ENCODE measurements around the gene TRERF1. TPM values are rescaled to one million over a fixed set of nuclear protein-coding genes. Genes with fewer than 3 reads are reported as not detected.
A peak's percentile ranks its signal among the peaks of the same experiment; 100 is the strongest.

TRERF1 gene
- polyA plus RNA-seq, 3 donors, result 0.58 to 10.0 (median 2.0) TPM

GRCh38 chr6:42195415-42195814 is 256.3 kb downstream of the TRERF1 start:
- Mint-ChIP-seq H3K27ac (peak overlapping the region in 1 of 7 donors; percentile 31), H3K27me3 (ENCODE audit: low read depth in 3 of 3) (peaks cover 0 to 1% (median 0%) of the 10 kb centered on the region in 3 donors), H3K4me1 (no peaks in the 10 kb centered on the region), H3K9me3 (peaks cover under 1 to 7% (median 6%) of the 10 kb centered on the region in 7 donors), H3K4me3 (no peak overlapping the region), H3K36me3 (peaks cover 2 to 8% of the 10 kb centered on the region in 2 donors)
- Histone ChIP-seq H3K4me2 (replicated peaks; ENCODE audit: extremely low read depth, low read length, poor library complexity, severe bottlenecking) (no peak overlapping the region), H2AFZ (ENCODE audit: insufficient read depth, low read depth, low read length, poor library complexity, severe bottlenecking) (no peak overlapping the region), H3K79me2 (ENCODE audit: insufficient read depth, low read length) (no peaks in the 10 kb centered on the region), H3K9me3 (replicated peaks in 1 of 2; ENCODE audit: control insufficient read depth in 1 of 2, insufficient read depth in 1 of 2, low read length in 2 of 2) (peaks cover 0 to 2% of the 10 kb centered on the region in 2 donors), H3K27me3 (ENCODE audit: control insufficient read depth in 2 of 2, insufficient read depth in 2 of 2, low read length in 2 of 2) (no peaks in the 10 kb centered on the region), H3K4me3 (replicated peaks in 1 of 3; ENCODE audit: low read depth in 2 of 3, low read length in 3 of 3) (no peak overlapping the region), H3K27ac (ENCODE audit: low read depth in 1 of 2, low read length in 2 of 2) (no peak overlapping the region), H3K9ac (ENCODE audit: insufficient read depth, low read length, poor library complexity, severe bottlenecking) (no peak overlapping the region), H3K4me1 (ENCODE audit: control insufficient read depth in 1 of 2, insufficient read depth in 2 of 2, low read length in 2 of 2) (no peaks in the 10 kb centered on the region), H4K20me1 (ENCODE audit: insufficient read depth, low read length) (no peaks in the 10 kb centered on the region), H3K36me3 (replicated peaks in 1 of 2; ENCODE audit: control insufficient read depth in 1 of 2, insufficient read depth in 2 of 2, low read length in 2 of 2) (no peaks in the 10 kb centered on the region)
- WGBS (ENCODE audit: insufficient coverage), result no CpG with 5 or more reads among the region's 4 CpGs
- intact Hi-C loops (cut with micrococcal nuclease), result no loop called here
- no peak for DNase-seq
- no peak for TF ChIP-seq CTCF (IDR thresholded peaks at IDR 0.05)

- H3K9me3 Mint-ChIP-seq, result peaks cover 0 to 2% (median 0%) of the 10 kb centered on the region in 7 donors
- H3K9me3 ChIP-seq (replicated peaks in 1 of 2; ENCODE audit: control insufficient read depth in 1 of 2, insufficient read depth in 1 of 2, low read length in 2 of 2), result no peaks in the 10 kb centered on the region
- no peak for TF ChIP-seq CTCF (IDR thresholded peaks at IDR 0.05)
- H2AFZ ChIP-seq (ENCODE audit: insufficient read depth, low read depth, low read length, poor library complexity, severe bottlenecking), result no peak overlapping the region
- no peak overlapping the region for H3K27ac Mint-ChIP-seq
- H3K4me1 Mint-ChIP-seq, result no peaks in the 10 kb centered on the region
- no peaks in the 10 kb centered on the region for H4K20me1 ChIP-seq (ENCODE audit: insufficient read depth, low read length)
- H3K4me2 ChIP-seq (replicated peaks; ENCODE audit: extremely low read depth, low read length, poor library complexity, severe bottlenecking), result no peak overlapping the region
- peaks cover 0 to 1% (median 0%) of the 10 kb centered on the region in 3 donors for H3K27me3 Mint-ChIP-seq (ENCODE audit: low read depth in 3 of 3)
- intact Hi-C loops (cut with micrococcal nuclease), result no loop called here
- no peak overlapping the region for H3K4me3 ChIP-seq (replicated peaks in 1 of 3; ENCODE audit: low read depth in 2 of 3, low read length in 3 of 3)
- no peak overlapping the region for H3K9ac ChIP-seq (ENCODE audit: insufficient read depth, low read length, poor library complexity, severe bottlenecking)
- no peaks in the 10 kb centered on the region for H3K79me2 ChIP-seq (ENCODE audit: insufficient read depth, low read length)
- DNase-seq, result no peak
- peaks cover 0 to 1% of the 10 kb centered on the region in 2 donors for H3K36me3 Mint-ChIP-seq
- H3K27me3 ChIP-seq (ENCODE audit: control insufficient read depth in 2 of 2, insufficient read depth in 2 of 2, low read length in 2 of 2), result no peaks in the 10 kb centered on the region
- 96% methylated on average over 4 of the region's 5 CpGs for WGBS (ENCODE audit: insufficient coverage)
- H3K27ac ChIP-seq (ENCODE audit: low read depth in 1 of 2, low read length in 2 of 2), result no peak overlapping the region
- H3K4me3 Mint-ChIP-seq, result no peak overlapping the region
- no peaks in the 10 kb centered on the region for H3K4me1 ChIP-seq (ENCODE audit: control insufficient read depth in 1 of 2, insufficient read depth in 2 of 2, low read length in 2 of 2)
- no peaks in the 10 kb centered on the region for H3K36me3 ChIP-seq (replicated peaks in 1 of 2; ENCODE audit: control insufficient read depth in 1 of 2, insufficient read depth in 2 of 2, low read length in 2 of 2)
These were observed 257.7 kb downstream of the TRERF1 start for GRCh38 chr6:42194056-42194455.
